Astrocyte of the spinal cord (primary cell): ENCODE data around the gene LTB4R.
A peak's percentile ranks its signal among the peaks of the same experiment; 100 is the strongest.
"Not testable (repeated sequence)": the region's sequence is repeated elsewhere in the genome, so short reads cannot be mapped to it uniquely, and the experiment has no call there.

Experiments
- DNase-seq: peaks from one replicate; pipeline ENCODE4 v3.0.0; 2011; ENCODE audit warnings: low read depth, low spot score
- H3K4me3 ChIP-seq: 2 replicates; pipeline ENCODE4 v1.5.1; 2011; ENCODE audit warnings: low read depth, mild to moderate bottlenecking, low read length, moderate library complexity
- CTCF ChIP-seq: IDR thresholded peaks from 2 replicates; pipeline ENCODE4 v1.5.1; 2012; ENCODE audit warnings: low read depth, mild to moderate bottlenecking, low read length, inconsistent platforms
- in situ Hi-C: cut with HindIII; loops from 2 replicates; pipeline ENCODE4 v1.10.0; 2017; ENCODE audit warnings: low sequenced_read_pairs

The LTB4R gene

GRCh38 chr14:24327303-24327702 is 16.0 kb downstream of the LTB4R start:
- no peak for DNase-seq
- in situ Hi-C loops = no loop called here
- no peak for TF ChIP-seq CTCF
- no peak overlapping the region for H3K4me3 ChIP-seq

- TF ChIP-seq CTCF = peak; percentile 33
- H3K4me3 ChIP-seq, DNase-seq, in situ Hi-C loops: not testable (repeated sequence)
Observed at GRCh38 chr14:24327914-24328313, 16.6 kb downstream of the LTB4R start.

GRCh38 chr14:24329073-24329663 is 17.9 kb downstream of the LTB4R start:
- no peak for TF ChIP-seq CTCF
- no peak for DNase-seq
- in situ Hi-C loops = no loop called here
- H3K4me3 ChIP-seq = no peak overlapping the region

GRCh38 chr14:24329736-24330135 is 18.4 kb downstream of the LTB4R start:
- TF ChIP-seq CTCF = no peak
- in situ Hi-C loops = loop anchor here (10.0 kb wide), 1 partner anchor 105 kb away; no protein-coding TSS in a partner anchor
- H3K4me3 ChIP-seq = no peak overlapping the region
- DNase-seq = no peak

- no peak for DNase-seq
Observed at GRCh38 chr14:24330973-24331674, 19.8 kb downstream of the LTB4R start.

GRCh38 chr14:24331731-24332267 is 20.5 kb downstream of the LTB4R start:
- H3K4me3 ChIP-seq = no peak overlapping the region
- DNase-seq = no peak
- no peak for TF ChIP-seq CTCF
- in situ Hi-C loops = loop anchor here (10.0 kb wide), 1 partner anchor 103 kb away; no protein-coding TSS in a partner anchor

More at GRCh38 chr14:24330973-24331674, 19.8 kb downstream of the LTB4R start:
- no peak overlapping the region for H3K4me3 ChIP-seq
- in situ Hi-C loops = loop anchor here (10.0 kb wide), 1 partner anchor 104 kb away; no protein-coding TSS in a partner anchor
- no peak for TF ChIP-seq CTCF
